Measurements from ENCODE around the gene TSSK6.

- no peak for TF ChIP-seq POLR2A (IDR thresholded peaks at IDR 0.05)
- no peak for TF ChIP-seq CTCF (IDR thresholded peaks at IDR 0.05)
- no peak for TF ChIP-seq EP300 (IDR thresholded peaks at IDR 0.05)
These were observed 25.6 kb upstream of the TSSK6 start for GRCh38 chr19:19540715-19541515.

Measured in gastroesophageal sphincter (tissue), 3 donors.